ENCODE measurements around the gene HNF1A. TPM values are rescaled to one million over a fixed set of nuclear protein-coding genes. Genes with fewer than 3 reads are reported as not detected.

HNF1A gene
- total and polyA plus RNA-seq, 9 of the 15 experiments (the other 6 are each of a cell fraction or from before 2014, with no cell fraction given): not detected

GRCh38 chr12:120997448-120997847, 19.1 kb downstream of the HNF1A start (continued):
- no peak for TF ChIP-seq KAT2B (IDR thresholded peaks at IDR 0.05; ENCODE audit: low read depth, low read length)

- no peak overlapping the region for H2AFZ ChIP-seq (ENCODE audit: low read depth, low read length)
- 20% methylated on average over 3 of the region's 3 CpGs for WGBS (ENCODE audit: insufficient coverage, low coverage, missing lambda C conversion rate)
- H3K4me1 ChIP-seq (replicated peaks in 1 of 2; ENCODE audit: control insufficient read depth in 2 of 2, insufficient read depth in 2 of 2, low read length in 2 of 2): peaks cover 0 to 12% of the 10 kb centered on the region in 2 experiments; a peak in 2 of 5 replicates
- H3K27ac ChIP-seq (ENCODE audit: extremely low read depth, low read depth, low read length): no peak overlapping the region
- H3K36me3 ChIP-seq (ENCODE audit: control insufficient read depth, insufficient read depth, low read length): peaks cover 5% of the 10 kb centered on the region; the same call in 1 of the 3 replicates
- no peak overlapping the region for H3K4me3 ChIP-seq
- no peak overlapping the region for H3K9ac ChIP-seq (ENCODE audit: insufficient read depth in 1 of 2, low read depth in 2 of 2, low read length in 2 of 2)
- no peak overlapping the region for H3K4me2 ChIP-seq (ENCODE audit: insufficient read depth, low read length)
- no peaks in the 10 kb centered on the region for H3K9me3 ChIP-seq (replicated peaks; ENCODE audit: control insufficient read depth, insufficient read depth, low read depth, low read length)
- ChIA-PET CTCF (ENCODE audit: low intra/inter-chr PET ratio) (no interaction called here), POLR2A (interaction anchor here (0.7 kb wide), 1 partner anchor 220 kb away, joined by 3 read pairs; no protein-coding TSS in a partner anchor)
- no peak for FAIRE-seq
- intact Hi-C loops (cut with micrococcal nuclease): no loop called here
- no peaks in the 10 kb centered on the region; the same call in 1 of the 2 replicates for H4K20me1 ChIP-seq (replicated peaks; ENCODE audit: control insufficient read depth, insufficient read depth, low read length)
- TF ChIP-seq HIVEP1 (CRISPR knock-in tag; IDR thresholded peaks at IDR 0.05): no peak
- no peak for TF ChIP-seq ZNF639 (CRISPR knock-in tag; conservative IDR thresholded peaks at IDR 0.05 in 1 of 2, IDR thresholded peaks at IDR 0.05 in 1 of 2)
- no peak for TF ChIP-seq LARP7 (IDR thresholded peaks at IDR 0.05)
- TF ChIP-seq CAMTA2 (CRISPR knock-in tag; conservative IDR thresholded peaks at IDR 0.05): no peak
- no peak for TF ChIP-seq RBM34 (IDR thresholded peaks at IDR 0.05; ENCODE audit: borderline replicate concordance, insufficient read depth, low read length)
- no peak for TF ChIP-seq MCM2 (IDR thresholded peaks at IDR 0.05; ENCODE audit: low read depth)
- no peak for TF ChIP-seq KLF6 (CRISPR knock-in tag; IDR thresholded peaks at IDR 0.05; ENCODE audit: borderline replicate concordance)
- no peak for TF ChIP-seq POLR2H (tag; IDR thresholded peaks at IDR 0.05; ENCODE audit: low read depth)
- TF ChIP-seq NR4A1 (CRISPR knock-in tag; IDR thresholded peaks at IDR 0.05): no peak
- TF ChIP-seq NR4A1 (tag; IDR thresholded peaks at IDR 0.05): no peak
- no peak for TF ChIP-seq TRIM28 (IDR thresholded peaks at IDR 0.05)
- no peak for TF ChIP-seq FOXK1 (CRISPR knock-in tag; IDR thresholded peaks at IDR 0.05; ENCODE audit: borderline replicate concordance)
- TF ChIP-seq ELK3 (CRISPR knock-in tag; IDR thresholded peaks at IDR 0.05): no peak
- TF ChIP-seq CHAMP1 (IDR thresholded peaks at IDR 0.05): no peak
- TF ChIP-seq TAL1 (IDR thresholded peaks at IDR 0.05): no peak
- H3K79me2 ChIP-seq (ENCODE audit: control insufficient read depth, insufficient read depth, low read length): no peaks in the 10 kb centered on the region
- BruUV-seq (replicated peaks): no TSS peak
- H3K9me1 ChIP-seq (ENCODE audit: control insufficient read depth, insufficient read depth, low read length): no peaks in the 10 kb centered on the region
- no peak for DNase-seq (ENCODE audit: extremely low read depth in 1 of 4, low spot score in 3 of 4)
- peaks cover 0 to 18% of the 10 kb centered on the region in 2 experiments; a peak in 3 of 5 replicates for H3K27me3 ChIP-seq (ENCODE audit: control insufficient read depth in 2 of 2, insufficient read depth in 2 of 2, low read length in 2 of 2)
- ATAC-seq: no peak
- in situ Hi-C loops (cut with MboI): no loop called here
Measured at GRCh38 chr12:120998435-120998834, 20.1 kb downstream of the HNF1A start.

Data from K562 (cell line).